Retinal pigment epithelial cell (primary cell): ENCODE results near the gene ZNF469.

Experiments used
- DNase-seq: peaks from one replicate; pipeline ENCODE4 v3.0.0-alpha.2; 2010; ENCODE audit warnings: low read depth
- H3K4me3 ChIP-seq: 2 replicates; pipeline ENCODE4 v1.5.1; 2011; ENCODE audit warnings: mild to moderate bottlenecking, low read length, control low read depth, moderate library complexity
- CTCF ChIP-seq: conservative IDR thresholded peaks from 2 replicates; pipeline ENCODE4 v1.5.1; 2011; ENCODE audit warnings: low read depth, low read length, control low read depth, inconsistent platforms

ZNF469 gene

GRCh38 chr16:88382491-88383400 lies at the start of gene ZNF469:
Gene ZNF469 (plus strand): TSS chr16:88382959. CDS start chr16:88427471, 44,512 bp downstream.
- no peak for TF ChIP-seq CTCF
- peak within 1 kb of the TSS; percentile 47 for H3K4me3 ChIP-seq
- DNase-seq, result no peak

GRCh38 chr16:88333848-88334777 lies 48.6 kb upstream of the ZNF469 start:
- no peak overlapping the region for H3K4me3 ChIP-seq
- no peak for TF ChIP-seq CTCF
- DNase-seq, result no peak

GRCh38 chr16:88334778-88335720 lies 47.7 kb upstream of the ZNF469 start:
- DNase-seq, result no peak
- TF ChIP-seq CTCF, result no peak
- H3K4me3 ChIP-seq, result no peak overlapping the region

GRCh38 chr16:88337021-88337420 lies 45.7 kb upstream of the ZNF469 start:
- DNase-seq, result no peak
- no peak overlapping the region for H3K4me3 ChIP-seq
- TF ChIP-seq CTCF, result no peak

GRCh38 chr16:88337538-88337937 lies 45.2 kb upstream of the ZNF469 start:
- no peak for TF ChIP-seq CTCF

GRCh38 chr16:88338111-88338510 lies 44.6 kb upstream of the ZNF469 start:
- peak; percentile 49 for TF ChIP-seq CTCF
- no peak for DNase-seq

More at GRCh38 chr16:88337538-88337937, 45.2 kb upstream of the ZNF469 start:
- H3K4me3 ChIP-seq, result no peak overlapping the region
- no peak for DNase-seq

More at GRCh38 chr16:88338111-88338510, 44.6 kb upstream of the ZNF469 start:
- H3K4me3 ChIP-seq, result no peak overlapping the region
